Esophagus squamous epithelium (tissue), 5 donors: ENCODE results near the gene NRP2. TPM values are rescaled to one million over a fixed set of nuclear protein-coding genes. Genes with fewer than 3 reads are reported as not detected.

Experiments used
- DNase-seq: peaks from one replicate; lab custom pipeline; 2025; lab: John Stamatoyannopoulos, UW
- H3K27ac ChIP-seq, 4 donors: fragments of 200-600 bp; sonication (generic); one replicate each; pipeline ENCODE4 v1.5.1; 2016 to 2019; ENCODE audit warnings: mild to moderate bottlenecking in 1 of 4
- H3K27me3 ChIP-seq, 4 donors: fragments of 200-600 bp; sonication (generic); 1 replicate in 3 of 4; 2 replicates in 1 of 4; pipeline versions ENCODE4 v1.5.1 to v1.6.0; 2017 to 2021; ENCODE audit warnings: antibody characterized with exemption in 1 of 4
- H3K36me3 ChIP-seq, 3 donors: fragments of 200-600 bp; sonication (generic); one replicate each; pipeline ENCODE4 v1.5.1; 2016 to 2019
- H3K4me1 ChIP-seq, 3 donors: fragments of 200-600 bp; sonication (generic); one replicate each; pipeline ENCODE4 v1.5.1; 2017 to 2019
- H3K4me3 ChIP-seq, 4 donors: fragments of 200-600 bp; sonication (generic); 1 replicate in 3 of 4; 2 replicates in 1 of 4; pipeline ENCODE4 v1.5.1; 2016 to 2019; ENCODE audit warnings: mild to moderate bottlenecking in 2 of 4, moderate library complexity in 1 of 4
- H3K9me3 ChIP-seq, 3 donors: fragments of 200-600 bp; sonication (generic); one replicate each; pipeline ENCODE4 v1.5.1; 2016 to 2019
- CTCF ChIP-seq, 6 experiments: fragments of 450-650 bp in 4 of 6; fragments of 200-600 bp in 2 of 6; sonication (generic) in 2 of 6; IDR thresholded peaks; one replicate each; pipeline ENCODE4 v1.5.1; 2016 to 2019; ENCODE audit warnings: antibody characterized with exemption in 6 of 6, mild to moderate bottlenecking in 4 of 6, moderate library complexity in 4 of 6
- POLR2A ChIP-seq, 4 donors: fragments of 450-650 bp; IDR thresholded peaks; one replicate each; pipeline ENCODE4 v1.6.1; 2017; ENCODE audit warnings: antibody characterized with exemption in 4 of 4, mild to moderate bottlenecking in 4 of 4, moderate library complexity in 3 of 4
- WGBS, 2 donors: methylation state at CpG; one replicate each; pipeline ENCODE4 v1.1.5; 2018; 5-methylcytosine and 5-hydroxymethylcytosine counted together
- intact Hi-C: fragments of 100-400 bp; cut with DNase I; formaldehyde crosslinking; loops from one replicate; pipeline ENCODE4 v1.15.0; 2022
- total RNA-seq, 4 donors: library from RNA; depleted of rRNA; stranded (reverse); fragments of >200 nt; gene quantifications; one replicate each; pipeline ENCODE4 v1.1.0, GENCODE V29; 2016
- donor health status: DM: yes; HTN: yes; CAD: no.

NRP2 gene
- total RNA-seq, 4 donors from 2014 or later = 7.1 to 58.6 (median 21.4) TPM

- TF ChIP-seq CTCF (IDR thresholded peaks at IDR 0.05) (no peak), POLR2A (IDR thresholded peaks at IDR 0.05) (no peak)
- no peak overlapping the region for H3K4me3 ChIP-seq
- peaks cover 0 to 12% (median 4%) of the 10 kb centered on the region in 3 donors for H3K4me1 ChIP-seq
- no peaks in the 10 kb centered on the region for H3K36me3 ChIP-seq
- no peak overlapping the region for H3K27ac ChIP-seq
- H3K27me3 ChIP-seq = no peaks in the 10 kb centered on the region
- DNase-seq = no peak
- H3K9me3 ChIP-seq = no peaks in the 10 kb centered on the region
- intact Hi-C loops = no loop called here
- 76 to 90% methylated on average over 2 of the region's 2 CpGs for WGBS, 2 donors
Observed at GRCh38 chr2:205665791-205666190, 16.5 kb upstream of the NRP2 start.

- H3K27ac ChIP-seq = no peak overlapping the region
- no peak for TF ChIP-seq CTCF (IDR thresholded peaks at IDR 0.05)
- no peak for TF ChIP-seq POLR2A (IDR thresholded peaks at IDR 0.05)
- peaks cover 0 to 8% (median 0%) of the 10 kb centered on the region in 3 donors for H3K4me1 ChIP-seq
- H3K27me3 ChIP-seq = no peaks in the 10 kb centered on the region
- DNase-seq = no peak
- H3K4me3 ChIP-seq = no peak overlapping the region
- no peaks in the 10 kb centered on the region for H3K36me3 ChIP-seq
- 28 to 50% methylated on average over 2 of the region's 2 CpGs for WGBS, 2 donors
- intact Hi-C loops = loop anchor here (10.0 kb wide), 2 partner anchors 215 to 795 kb away; no protein-coding TSS in a partner anchor
- no peaks in the 10 kb centered on the region for H3K9me3 ChIP-seq
Observed at GRCh38 chr2:205670292-205670691, 12.0 kb upstream of the NRP2 start.

GRCh38 chr2:205673312-205673711 is 9.0 kb upstream of the NRP2 start:
- H3K4me1 ChIP-seq = peaks cover 0 to 18% (median 0%) of the 10 kb centered on the region in 3 donors
- intact Hi-C loops = loop anchor here (10.0 kb wide), 2 partner anchors 211 to 799 kb away; no protein-coding TSS in a partner anchor
- no peak overlapping the region for H3K4me3 ChIP-seq
- no peak for DNase-seq
- H3K9me3 ChIP-seq = no peaks in the 10 kb centered on the region
- H3K27me3 ChIP-seq = no peaks in the 10 kb centered on the region
- WGBS, 2 donors = 82 to 85% methylated on average over 1 of the region's 1 CpG
- H3K27ac ChIP-seq = no peak overlapping the region
- no peaks in the 10 kb centered on the region for H3K36me3 ChIP-seq
- no peak for TF ChIP-seq CTCF (IDR thresholded peaks at IDR 0.05)
- no peak for TF ChIP-seq POLR2A (IDR thresholded peaks at IDR 0.05)

GRCh38 chr2:205675861-205676516 is 6.3 kb upstream of the NRP2 start:
- TF ChIP-seq CTCF (IDR thresholded peaks at IDR 0.05) = peak; percentile 26 to 89 (median 72)
- TF ChIP-seq POLR2A (IDR thresholded peaks at IDR 0.05) = no peak
- no peak overlapping the region for H3K27ac ChIP-seq
- H3K4me1 ChIP-seq = peaks cover 0 to 35% (median 0%) of the 10 kb centered on the region in 3 donors
- no peak overlapping the region for H3K4me3 ChIP-seq
- intact Hi-C loops = loop anchor here (10.0 kb wide), 2 partner anchors 209 to 801 kb away; no protein-coding TSS in a partner anchor
- no peaks in the 10 kb centered on the region for H3K27me3 ChIP-seq
- no peaks in the 10 kb centered on the region for H3K9me3 ChIP-seq
- DNase-seq = no peak
- whole genome bisulfite sequencing, 2 donors = 30 to 34% methylated on average over 7 of the region's 7 CpGs
- no peaks in the 10 kb centered on the region for H3K36me3 ChIP-seq

- TF ChIP-seq CTCF (IDR thresholded peaks at IDR 0.05) (no peak), POLR2A (IDR thresholded peaks at IDR 0.05) (no peak)
- Histone ChIP-seq H3K4me1 (peaks cover 0 to 59% (median 0%) of the 10 kb centered on the region in 3 donors), H3K4me3 (no peak overlapping the region), H3K27me3 (peaks cover 0 to 3% (median 0%) of the 10 kb centered on the region in 4 donors), H3K9me3 (no peaks in the 10 kb centered on the region), H3K36me3 (no peaks in the 10 kb centered on the region), H3K27ac (no peak overlapping the region)
- intact Hi-C loops = loop anchor here (10.0 kb wide), 2 partner anchors 206 to 804 kb away; no protein-coding TSS in a partner anchor
- no peak for DNase-seq
- WGBS, 2 donors = 33 to 42% methylated on average over 7 to 9 of the region's 9 CpGs
Observed at GRCh38 chr2:205678541-205679142, 3.7 kb upstream of the NRP2 start.
